HUES6 (cell line): ENCODE results near the gene CHKB.
"Not testable (repeated sequence)": the region's sequence is repeated elsewhere in the genome, so short reads cannot be mapped to it uniquely, and the experiment has no call there.

ENCODE experiments used
- H3K27ac ChIP-seq: 2 replicates; pipeline ENCODE4 v1.7.0; 2013; ENCODE audit warnings: low read depth, mild to moderate bottlenecking, low read length, inconsistent platforms
- H3K27me3 ChIP-seq: 2 replicates; pipeline ENCODE4 v1.6.1; 2013; ENCODE audit warnings: low read length; ENCODE audit not compliant: control insufficient read depth, insufficient read depth
- H3K36me3 ChIP-seq: 2 replicates; pipeline ENCODE4 v1.6.1; 2013; ENCODE audit warnings: low read length; ENCODE audit not compliant: control insufficient read depth, insufficient read depth
- H3K4me1 ChIP-seq: 2 replicates; pipeline ENCODE4 v1.6.1; 2013; ENCODE audit warnings: low read length; ENCODE audit not compliant: control insufficient read depth, insufficient read depth
- H3K4me3 ChIP-seq: 2 replicates; pipeline ENCODE4 v1.5.1; 2013; ENCODE audit warnings: low read depth, low read length
- H3K9ac ChIP-seq: one replicate; pipeline ENCODE4 v1.6.1; 2013; ENCODE audit warnings: mild to moderate bottlenecking, low read length
- H3K9me3 ChIP-seq: 2 replicates; pipeline ENCODE4 v1.6.1; 2013; ENCODE audit warnings: low read depth, low read length; ENCODE audit not compliant: control insufficient read depth, insufficient read depth

The CHKB gene

GRCh38 chr22:50622723-50623327 lies 40.2 kb upstream of the CHKB start:
- Histone ChIP-seq H3K4me1 (peaks cover 15% of the 10 kb centered on the region), H3K9me3 (no peaks in the 10 kb centered on the region), H3K4me3 (no peak overlapping the region), H3K36me3 (no peaks in the 10 kb centered on the region), H3K27me3 (peaks cover 19% of the 10 kb centered on the region), H3K9ac (no peak overlapping the region), H3K27ac (no peak overlapping the region)

- Histone ChIP-seq H3K4me1 (peaks cover 15% of the 10 kb centered on the region), H3K4me3 (peak overlapping the region; percentile 39; the same call in 1 of the 2 replicates), H3K36me3 (no peaks in the 10 kb centered on the region), H3K27me3 (peaks cover 19% of the 10 kb centered on the region), H3K9ac (no peak overlapping the region), H3K9me3 (no peaks in the 10 kb centered on the region), H3K27ac (no peak overlapping the region)
Measured at GRCh38 chr22:50621948-50622722, 39.5 kb upstream of the CHKB start.

- Histone ChIP-seq H3K36me3 (no peaks in the 10 kb centered on the region), H3K9me3 (no peaks in the 10 kb centered on the region), H3K27ac (no peak overlapping the region), H3K4me1 (peaks cover 15% of the 10 kb centered on the region), H3K4me3 (peak overlapping the region; percentile 39; the same call in 1 of the 2 replicates), H3K9ac (no peak overlapping the region), H3K27me3 (peaks cover 19% of the 10 kb centered on the region)
Measured at GRCh38 chr22:50621356-50621880, 38.8 kb upstream of the CHKB start.

GRCh38 chr22:50620593-50621355 lies 38.1 kb upstream of the CHKB start:
- H3K4me1 ChIP-seq = peaks cover 15% of the 10 kb centered on the region
- H3K36me3 ChIP-seq = no peaks in the 10 kb centered on the region
- peak overlapping the region; percentile 36 for H3K4me3 ChIP-seq
- H3K27me3 ChIP-seq = peaks cover 19% of the 10 kb centered on the region
- H3K27ac ChIP-seq = no peak overlapping the region
- H3K9me3 ChIP-seq = no peaks in the 10 kb centered on the region
- H3K9ac ChIP-seq = no peak overlapping the region

GRCh38 chr22:50614296-50614695 lies 31.6 kb upstream of the CHKB start:
- H3K36me3 ChIP-seq, H3K9ac ChIP-seq, H3K9me3 ChIP-seq, H3K4me1 ChIP-seq, H3K27ac ChIP-seq, H3K4me3 ChIP-seq: not testable (repeated sequence)
- peaks cover 37% of the 10 kb centered on the region for H3K27me3 ChIP-seq

GRCh38 chr22:50613291-50613981 lies 30.8 kb upstream of the CHKB start:
- Histone ChIP-seq H3K36me3 (no peaks in the 10 kb centered on the region), H3K27me3 (peaks cover 44% of the 10 kb centered on the region), H3K27ac (no peak overlapping the region), H3K4me3 (no peak overlapping the region), H3K9me3 (no peaks in the 10 kb centered on the region), H3K4me1 (peaks cover 5% of the 10 kb centered on the region; the same call in 1 of the 2 replicates), H3K9ac (no peak overlapping the region)

GRCh38 chr22:50612528-50613221 lies 30.0 kb upstream of the CHKB start:
- Histone ChIP-seq H3K36me3 (no peaks in the 10 kb centered on the region), H3K9me3 (no peaks in the 10 kb centered on the region), H3K4me1 (peaks cover 5% of the 10 kb centered on the region; the same call in 1 of the 2 replicates), H3K9ac (no peak overlapping the region), H3K27ac (no peak overlapping the region), H3K27me3 (peaks cover 50% of the 10 kb centered on the region), H3K4me3 (peak overlapping the region; percentile 11; the same call in 1 of the 2 replicates)

- H3K9me3 ChIP-seq = no peaks in the 10 kb centered on the region
- no peak overlapping the region for H3K27ac ChIP-seq
- H3K9ac ChIP-seq = no peak overlapping the region
Measured at GRCh38 chr22:50612168-50612527, 29.5 kb upstream of the CHKB start.

GRCh38 chr22:50611341-50612060 lies 28.9 kb upstream of the CHKB start:
- H3K9ac ChIP-seq = no peak overlapping the region
- no peaks in the 10 kb centered on the region for H3K9me3 ChIP-seq
- no peaks in the 10 kb centered on the region for H3K36me3 ChIP-seq
- no peak overlapping the region for H3K27ac ChIP-seq
- H3K27me3 ChIP-seq = peaks cover 61% of the 10 kb centered on the region
- H3K4me1 ChIP-seq = peaks cover 5% of the 10 kb centered on the region; the same call in 1 of the 2 replicates
- no peak overlapping the region for H3K4me3 ChIP-seq

More at GRCh38 chr22:50612168-50612527, 29.5 kb upstream of the CHKB start:
- Histone ChIP-seq H3K4me3 (no peak overlapping the region), H3K27me3 (peaks cover 55% of the 10 kb centered on the region), H3K36me3 (no peaks in the 10 kb centered on the region), H3K4me1 (peaks cover 5% of the 10 kb centered on the region; the same call in 1 of the 2 replicates)
